Measurements from ENCODE around the gene ABLIM2. TPM values are rescaled to one million over a fixed set of nuclear protein-coding genes. Genes with fewer than 3 reads are reported as not detected.

ABLIM2 gene
- total and polyA plus RNA-seq, 5 donors from 2014 or later, result 0.88 to 2.0 (median 1.2) TPM

DNA sequence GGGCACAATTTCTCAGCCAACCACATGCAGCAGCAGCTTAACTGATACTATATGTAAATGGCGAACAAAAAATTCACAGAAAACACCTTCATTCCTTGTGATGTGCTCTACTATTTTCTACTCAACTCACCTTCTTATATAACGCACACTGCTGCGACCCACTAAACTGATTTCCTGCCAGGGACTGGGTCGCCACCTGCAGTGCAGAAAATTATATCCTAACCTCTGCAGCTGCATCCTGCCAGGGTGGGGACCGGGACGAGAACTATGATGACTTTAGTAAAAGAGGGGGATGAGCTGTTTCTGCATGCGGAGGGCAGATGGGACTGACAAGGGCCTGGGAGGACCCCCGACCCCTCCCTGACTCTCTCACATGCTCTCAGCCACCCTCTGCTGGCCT, 27.4 kb downstream of the ABLIM2 start:
- peaks cover 3% of the 10 kb centered on the region for H3K36me3 Mint-ChIP-seq
- H3K27me3 Mint-ChIP-seq, result no peaks in the 10 kb centered on the region
- no peak overlapping the region for H3K4me3 Mint-ChIP-seq
- DNase-seq (no peak), ATAC-seq (ENCODE audit: low read depth in 2 of 2) (no peak)
- Histone ChIP-seq H3K4me1 (ENCODE audit: control insufficient read depth, insufficient read depth, low read length, poor library complexity, severe bottlenecking) (no peaks in the 10 kb centered on the region), H3K27ac (ENCODE audit: insufficient read depth, low read length, poor library complexity, severe bottlenecking) (no peak overlapping the region), H3K27me3 (ENCODE audit: control insufficient read depth, insufficient read depth, low read length) (no peaks in the 10 kb centered on the region), H3K36me3 (ENCODE audit: control insufficient read depth, insufficient read depth, low read length) (no peaks in the 10 kb centered on the region), H3K9me3 (ENCODE audit: control insufficient read depth in 2 of 2, low read length in 2 of 2) (no peaks in the 10 kb centered on the region), H3K4me3 (ENCODE audit: low read depth, low read length) (no peak overlapping the region)
- H3K27ac Mint-ChIP-seq, result no peak overlapping the region
- peaks cover 0 to 2% (median 0%) of the 10 kb centered on the region in 4 donors for H3K4me1 Mint-ChIP-seq
- no peaks in the 10 kb centered on the region for H3K9me3 Mint-ChIP-seq

DNA sequence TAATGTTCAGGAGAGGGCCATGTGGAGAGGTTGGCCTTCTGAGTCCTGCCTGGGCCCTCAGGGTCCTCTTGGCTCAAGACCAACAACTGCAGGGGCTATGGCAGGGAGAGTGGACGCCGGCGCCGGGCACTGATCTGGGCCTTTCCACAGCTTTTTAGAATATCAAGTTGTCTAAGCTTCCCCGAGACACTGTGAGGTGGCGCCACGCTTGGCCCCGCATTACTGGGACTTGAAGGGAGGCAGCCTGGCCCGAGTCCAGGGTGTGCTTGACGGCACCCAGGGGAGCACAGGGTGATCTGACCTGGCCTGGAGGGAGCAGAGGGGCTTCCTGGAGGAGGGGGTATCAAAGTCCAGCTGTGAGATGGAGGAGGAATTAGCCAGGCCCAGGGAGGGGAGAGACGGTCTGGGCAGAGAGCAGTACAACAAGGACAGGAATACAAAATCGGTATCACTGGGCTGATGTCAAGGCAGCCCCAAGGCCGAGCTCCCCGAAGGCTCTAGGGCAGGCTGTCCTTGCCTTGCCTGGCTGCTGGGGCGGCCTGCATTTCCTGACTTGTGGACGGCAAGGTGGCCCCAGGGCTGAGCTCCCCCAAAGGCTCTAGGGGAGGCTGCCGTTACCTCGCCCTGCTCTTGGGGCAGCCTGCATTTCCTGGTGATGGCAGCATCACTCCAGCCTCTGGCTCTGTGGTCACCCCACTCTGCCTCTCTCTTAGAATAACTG, 28.1 kb downstream of the ABLIM2 start:
- H3K9me3 ChIP-seq (ENCODE audit: control insufficient read depth in 2 of 2, low read length in 2 of 2), result no peaks in the 10 kb centered on the region
- Mint-ChIP-seq H3K9me3 (no peaks in the 10 kb centered on the region), H3K27me3 (no peaks in the 10 kb centered on the region), H3K4me1 (peaks cover 0 to 2% (median 0%) of the 10 kb centered on the region in 4 donors), H3K36me3 (peaks cover 3% of the 10 kb centered on the region), H3K27ac (no peak overlapping the region), H3K4me3 (no peak overlapping the region)
- no peak for DNase-seq
- no peak for ATAC-seq (ENCODE audit: low read depth in 2 of 2)
- H3K4me1 ChIP-seq (ENCODE audit: control insufficient read depth, insufficient read depth, low read length, poor library complexity, severe bottlenecking), result no peaks in the 10 kb centered on the region
- no peaks in the 10 kb centered on the region for H3K27me3 ChIP-seq (ENCODE audit: control insufficient read depth, insufficient read depth, low read length)
- H3K27ac ChIP-seq (ENCODE audit: insufficient read depth, low read length, poor library complexity, severe bottlenecking), result no peak overlapping the region
- no peak overlapping the region for H3K4me3 ChIP-seq (ENCODE audit: low read depth, low read length)
- H3K36me3 ChIP-seq (ENCODE audit: control insufficient read depth, insufficient read depth, low read length), result no peaks in the 10 kb centered on the region

DNA sequence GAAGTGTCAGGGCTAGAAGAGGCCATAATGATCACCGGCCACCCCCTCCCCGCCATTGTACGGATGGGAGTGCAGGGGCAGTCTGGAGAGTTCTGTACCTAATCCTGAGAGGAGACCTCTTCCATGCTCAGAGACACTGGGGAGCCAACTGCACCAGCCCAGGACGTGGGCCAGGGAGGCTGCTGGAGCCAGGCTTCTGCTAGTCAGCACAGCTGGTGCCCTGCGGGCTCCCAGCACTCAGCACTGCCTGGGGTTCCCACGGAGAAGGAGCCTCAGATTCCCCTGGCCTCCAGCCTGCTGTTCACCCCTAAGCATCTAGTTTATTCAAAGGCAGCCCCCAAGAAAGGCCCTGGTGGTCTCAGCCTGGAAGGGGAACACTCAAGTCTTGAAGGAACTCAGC, 28.8 kb downstream of the ABLIM2 start:
- peaks cover 0 to under 1% (median 0%) of the 10 kb centered on the region in 4 donors for H3K4me1 Mint-ChIP-seq
- no peak overlapping the region for H3K4me3 Mint-ChIP-seq
- no peaks in the 10 kb centered on the region for H3K27me3 ChIP-seq (ENCODE audit: control insufficient read depth, insufficient read depth, low read length)
- no peaks in the 10 kb centered on the region for H3K9me3 ChIP-seq (ENCODE audit: control insufficient read depth in 2 of 2, low read length in 2 of 2)
- no peak overlapping the region for H3K4me3 ChIP-seq (ENCODE audit: low read depth, low read length)
- DNase-seq (no peak), ATAC-seq (ENCODE audit: low read depth in 2 of 2) (no peak)
- H3K4me1 ChIP-seq (ENCODE audit: control insufficient read depth, insufficient read depth, low read length, poor library complexity, severe bottlenecking), result no peaks in the 10 kb centered on the region
- H3K9me3 Mint-ChIP-seq, result no peaks in the 10 kb centered on the region
- no peaks in the 10 kb centered on the region for H3K27me3 Mint-ChIP-seq
- no peak overlapping the region for H3K27ac Mint-ChIP-seq
- no peaks in the 10 kb centered on the region for H3K36me3 ChIP-seq (ENCODE audit: control insufficient read depth, insufficient read depth, low read length)
- no peak overlapping the region for H3K27ac ChIP-seq (ENCODE audit: insufficient read depth, low read length, poor library complexity, severe bottlenecking)
- peaks cover 1% of the 10 kb centered on the region for H3K36me3 Mint-ChIP-seq

DNA sequence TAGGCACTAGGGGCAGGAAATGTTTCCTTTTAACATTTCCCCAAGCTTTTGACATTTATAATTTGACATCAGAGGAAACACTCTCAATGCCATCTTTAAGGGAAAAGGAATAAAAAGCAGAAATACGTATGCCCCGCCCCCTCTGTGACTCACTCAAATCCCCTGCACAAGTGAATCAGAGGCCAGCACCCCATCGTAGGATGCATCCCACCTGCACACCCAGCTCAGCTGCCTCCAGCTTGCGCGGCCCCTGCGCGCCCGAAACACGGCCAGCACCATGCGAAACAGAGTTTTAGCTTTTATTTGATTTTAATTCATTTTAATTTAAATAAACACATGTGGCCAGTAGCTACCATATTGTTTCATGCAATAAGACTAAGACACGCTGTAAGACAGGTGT, 29.5 kb downstream of the ABLIM2 start:
- Histone ChIP-seq H3K4me3 (ENCODE audit: low read depth, low read length) (no peak overlapping the region), H3K27me3 (ENCODE audit: control insufficient read depth, insufficient read depth, low read length) (no peaks in the 10 kb centered on the region), H3K9me3 (ENCODE audit: control insufficient read depth in 2 of 2, low read length in 2 of 2) (no peaks in the 10 kb centered on the region), H3K36me3 (ENCODE audit: control insufficient read depth, insufficient read depth, low read length) (no peaks in the 10 kb centered on the region), H3K4me1 (ENCODE audit: control insufficient read depth, insufficient read depth, low read length, poor library complexity, severe bottlenecking) (no peaks in the 10 kb centered on the region), H3K27ac (ENCODE audit: insufficient read depth, low read length, poor library complexity, severe bottlenecking) (no peak overlapping the region)
- Mint-ChIP-seq H3K36me3 (no peaks in the 10 kb centered on the region), H3K4me1 (no peaks in the 10 kb centered on the region), H3K27me3 (no peaks in the 10 kb centered on the region), H3K9me3 (no peaks in the 10 kb centered on the region), H3K4me3 (no peak overlapping the region), H3K27ac (no peak overlapping the region)
- no peak for ATAC-seq (ENCODE audit: low read depth in 2 of 2)
- no peak for DNase-seq

DNA sequence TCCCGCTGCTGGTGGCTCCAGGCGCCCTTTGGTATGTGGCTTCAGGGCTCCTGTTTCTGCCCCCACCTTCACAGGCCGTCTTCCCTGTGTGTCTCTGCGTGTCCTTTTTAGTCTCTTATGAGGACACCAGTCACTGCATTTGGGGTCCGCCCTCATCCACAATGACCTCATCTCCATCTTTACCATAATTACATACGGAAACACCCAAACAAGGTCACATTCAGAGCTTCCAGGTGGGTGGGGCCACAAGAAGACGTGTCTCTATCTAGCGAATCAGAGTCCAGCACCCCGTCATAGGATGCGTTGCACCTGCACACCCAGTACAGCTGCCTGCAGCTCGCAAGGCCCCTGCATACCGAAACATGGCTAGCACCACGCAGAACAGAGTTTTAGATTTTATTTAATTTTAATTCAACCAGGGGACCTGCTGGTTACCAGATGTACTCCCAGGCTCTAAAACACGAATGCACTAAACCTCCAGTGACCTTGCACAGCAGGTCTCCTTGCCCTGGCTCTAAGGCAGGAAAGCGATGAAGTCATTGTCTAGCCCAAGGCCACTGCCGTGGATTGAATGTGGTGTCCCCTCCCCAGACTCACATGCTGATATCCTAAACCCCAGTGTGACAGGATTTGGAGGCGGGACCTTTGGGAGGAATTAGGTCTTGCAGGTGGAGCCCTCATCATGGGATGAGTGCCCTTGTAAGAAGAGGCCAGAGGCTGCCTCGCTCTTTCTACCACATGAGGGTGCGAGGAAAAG, 30.3 kb downstream of the ABLIM2 start:
- Mint-ChIP-seq H3K27me3 (no peaks in the 10 kb centered on the region), H3K4me3 (no peak overlapping the region), H3K27ac (no peak overlapping the region), H3K4me1 (no peaks in the 10 kb centered on the region), H3K36me3 (no peaks in the 10 kb centered on the region), H3K9me3 (no peaks in the 10 kb centered on the region)
- Histone ChIP-seq H3K27me3 (ENCODE audit: control insufficient read depth, insufficient read depth, low read length) (no peaks in the 10 kb centered on the region), H3K4me3 (ENCODE audit: low read depth, low read length) (no peak overlapping the region), H3K4me1 (ENCODE audit: control insufficient read depth, insufficient read depth, low read length, poor library complexity, severe bottlenecking) (no peaks in the 10 kb centered on the region), H3K9me3 (ENCODE audit: control insufficient read depth in 2 of 2, low read length in 2 of 2) (no peaks in the 10 kb centered on the region), H3K36me3 (ENCODE audit: control insufficient read depth, insufficient read depth, low read length) (no peaks in the 10 kb centered on the region), H3K27ac (ENCODE audit: insufficient read depth, low read length, poor library complexity, severe bottlenecking) (no peak overlapping the region)
- DNase-seq, result no peak
- no peak for ATAC-seq (ENCODE audit: low read depth in 2 of 2)

DNA sequence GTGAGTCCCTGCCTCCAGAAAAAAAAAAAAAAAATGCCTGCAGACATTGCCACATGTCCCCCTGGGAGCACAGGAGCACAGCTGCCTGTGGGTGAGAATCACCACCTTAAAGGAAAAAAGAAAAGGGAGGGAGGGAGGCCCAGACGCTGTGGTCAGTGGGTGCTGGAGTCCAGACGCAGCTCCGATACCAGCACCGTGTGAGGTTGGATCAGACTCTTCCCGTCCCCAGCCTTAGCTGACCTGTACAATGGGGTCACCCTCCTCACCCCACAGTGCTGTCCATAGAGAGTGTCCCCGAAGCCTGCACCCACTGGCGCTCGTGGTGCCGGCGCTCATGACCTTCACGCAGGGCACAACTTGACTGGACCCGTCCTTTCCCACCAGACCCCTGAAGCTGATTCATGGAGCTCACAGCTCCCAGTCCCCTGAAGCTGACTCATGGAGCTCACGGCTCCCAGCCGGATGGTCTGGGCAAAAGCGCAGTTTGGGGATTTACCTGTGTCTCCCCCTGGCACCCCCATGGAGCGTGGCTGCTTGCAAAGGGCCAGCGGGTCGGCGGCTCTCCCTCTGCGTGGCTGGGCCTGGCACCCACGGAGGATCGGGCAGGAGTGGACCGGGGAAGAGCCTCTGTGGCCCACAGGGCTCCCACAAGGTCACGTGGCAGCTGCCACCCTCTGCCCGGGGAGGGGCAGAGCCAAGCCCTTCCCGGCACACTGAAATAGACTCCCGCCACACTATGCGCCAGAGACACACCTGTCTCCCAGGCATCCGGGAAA, 31.4 kb downstream of the ABLIM2 start:
- Histone ChIP-seq H3K27ac (ENCODE audit: insufficient read depth, low read length, poor library complexity, severe bottlenecking) (no peak overlapping the region), H3K27me3 (ENCODE audit: control insufficient read depth, insufficient read depth, low read length) (no peaks in the 10 kb centered on the region), H3K4me1 (ENCODE audit: control insufficient read depth, insufficient read depth, low read length, poor library complexity, severe bottlenecking) (no peaks in the 10 kb centered on the region), H3K36me3 (ENCODE audit: control insufficient read depth, insufficient read depth, low read length) (no peaks in the 10 kb centered on the region), H3K9me3 (ENCODE audit: control insufficient read depth in 2 of 2, low read length in 2 of 2) (no peaks in the 10 kb centered on the region), H3K4me3 (ENCODE audit: low read depth, low read length) (no peak overlapping the region)
- no peaks in the 10 kb centered on the region for H3K27me3 Mint-ChIP-seq
- DNase-seq (no peak), ATAC-seq (ENCODE audit: low read depth in 2 of 2) (no peak)
- H3K4me1 Mint-ChIP-seq, result no peaks in the 10 kb centered on the region
- H3K4me3 Mint-ChIP-seq, result no peak overlapping the region
- no peaks in the 10 kb centered on the region for H3K36me3 Mint-ChIP-seq
- no peaks in the 10 kb centered on the region for H3K9me3 Mint-ChIP-seq
- no peak overlapping the region for H3K27ac Mint-ChIP-seq

DNA sequence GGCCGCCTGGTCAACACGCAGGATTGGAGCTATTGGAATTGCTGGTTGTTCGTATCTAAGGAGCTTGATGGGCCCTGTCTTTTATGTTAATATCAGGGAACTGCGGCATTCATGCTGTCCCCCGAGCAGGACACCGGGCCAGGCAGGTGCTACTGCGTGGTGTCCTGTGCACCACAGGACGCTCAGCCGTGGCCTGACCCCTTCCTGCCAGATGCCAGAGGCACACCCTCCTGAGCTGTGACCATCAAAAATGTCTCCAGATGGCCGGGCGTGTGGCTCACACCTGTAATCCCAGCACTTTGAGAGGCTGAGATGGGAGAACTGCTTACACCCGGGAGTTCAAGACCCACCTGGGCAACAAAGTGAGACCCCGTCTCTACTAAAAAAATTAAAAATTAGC, 32.1 kb downstream of the ABLIM2 start:
- no peaks in the 10 kb centered on the region for H3K27me3 Mint-ChIP-seq
- Histone ChIP-seq H3K36me3 (ENCODE audit: control insufficient read depth, insufficient read depth, low read length) (no peaks in the 10 kb centered on the region), H3K4me1 (ENCODE audit: control insufficient read depth, insufficient read depth, low read length, poor library complexity, severe bottlenecking) (no peaks in the 10 kb centered on the region), H3K27ac (ENCODE audit: insufficient read depth, low read length, poor library complexity, severe bottlenecking) (no peak overlapping the region), H3K4me3 (ENCODE audit: low read depth, low read length) (no peak overlapping the region), H3K9me3 (ENCODE audit: control insufficient read depth in 2 of 2, low read length in 2 of 2) (no peaks in the 10 kb centered on the region), H3K27me3 (ENCODE audit: control insufficient read depth, insufficient read depth, low read length) (no peaks in the 10 kb centered on the region)
- H3K4me1 Mint-ChIP-seq, result no peaks in the 10 kb centered on the region
- no peaks in the 10 kb centered on the region for H3K9me3 Mint-ChIP-seq
- no peak overlapping the region for H3K27ac Mint-ChIP-seq
- H3K4me3 Mint-ChIP-seq, result no peak overlapping the region
- no peak for DNase-seq
- ATAC-seq (ENCODE audit: low read depth in 2 of 2), result no peak
- no peaks in the 10 kb centered on the region for H3K36me3 Mint-ChIP-seq

Data from CD4-positive, CD25-positive, alpha-beta regulatory T cell (primary cell).